Caco-2 (cell line): ENCODE data around the gene EPHB3. TPM values are rescaled to one million over a fixed set of nuclear protein-coding genes. Genes with fewer than 3 reads are reported as not detected.
"Not testable (repeated sequence)": the region's sequence is repeated elsewhere in the genome, so short reads cannot be mapped to it uniquely, and the experiment has no call there.

Experiments
- BruUV-seq: library from RNA; stranded (reverse); fragments of 400-500 nt; replicated peaks from 2 replicates; lab custom pipeline; 2021; lab: Mats Ljungman, UMichigan
- CTCF ChIA-PET: fragments of 300-600 bp; sonication (Branson Sonifier 250); formaldehyde crosslinking; loops from one replicate; lab custom pipeline; 2022; ENCODE audit warnings: antibody characterized with exemption; lab: Charles Lee
- POLR2A ChIA-PET: fragments of 300-600 bp; sonication (Branson Sonifier 250); formaldehyde crosslinking; loops from one replicate; lab custom pipeline; 2022; ENCODE audit warnings: antibody characterized with exemption; lab: Charles Lee
- DNase-seq, 2 experiments: peaks; one replicate each; pipeline versions ENCODE4 v3.0.0 to v3.0.0-alpha.2; 2020 to 2022
- H3K27me3 ChIP-seq: replicated peaks from 2 replicates; pipeline ENCODE4 v1.6.0; 2011; ENCODE audit warnings: low read length; ENCODE audit not compliant: control insufficient read depth, insufficient read depth
- H3K36me3 ChIP-seq: 2 replicates; pipeline ENCODE4 v1.5.1; 2011; ENCODE audit warnings: low read length; ENCODE audit not compliant: control insufficient read depth, insufficient read depth
- H3K4me1 ChIP-seq: fragments of 250-450 bp; sonication (Bioruptor Pico); 2 replicates; pipeline ENCODE4 v1.5.1; 2020; ENCODE audit warnings: mild to moderate bottlenecking
- H3K4me3 ChIP-seq: 2 replicates; pipeline ENCODE4 v1.5.1; 2011; ENCODE audit warnings: low read depth, mild to moderate bottlenecking, control low read depth, low read length
- H3K9me3 ChIP-seq: fragments of 250-450 bp; sonication (Bioruptor Pico); 2 replicates; pipeline ENCODE4 v1.5.1; 2020; ENCODE audit warnings: mild to moderate bottlenecking, moderate library complexity
- H3K27ac Mint-ChIP-seq: one replicate; pipeline ENCODE4 v1.8.0; 2022; ENCODE audit warnings: mixed read lengths; ENCODE audit not compliant: unreplicated experiment
- H3K27me3 Mint-ChIP-seq: one replicate; pipeline ENCODE4 v1.8.0; 2022; ENCODE audit warnings: mixed read lengths; ENCODE audit not compliant: insufficient read depth, unreplicated experiment
- H3K36me3 Mint-ChIP-seq: one replicate; pipeline ENCODE4 v1.8.0; 2022; ENCODE audit warnings: mild to moderate bottlenecking, mixed read lengths; ENCODE audit not compliant: insufficient read depth, unreplicated experiment
- H3K4me1 Mint-ChIP-seq: one replicate; pipeline ENCODE4 v1.8.0; 2022; ENCODE audit warnings: low read depth, mixed read lengths; ENCODE audit not compliant: unreplicated experiment
- H3K4me3 Mint-ChIP-seq: one replicate; pipeline ENCODE4 v1.8.0; 2022; ENCODE audit warnings: mild to moderate bottlenecking, moderate library complexity, mixed read lengths; ENCODE audit not compliant: unreplicated experiment
- H3K9me3 Mint-ChIP-seq: one replicate; pipeline ENCODE4 v1.8.0; 2022; ENCODE audit warnings: mixed read lengths; ENCODE audit not compliant: unreplicated experiment
- CTCF ChIP-seq, 2 experiments: fragments of 200-600 bp in 1 of 2; IDR thresholded peaks; 1 replicate in 1 of 2; 2 replicates in 1 of 2; pipeline versions ENCODE4 v1.5.1 to v1.8.0; 2011 to 2022; ENCODE audit warnings: antibody characterized with exemption in 1 of 2, control low read depth in 1 of 2, inconsistent platforms in 1 of 2, low read depth in 1 of 2, low read length in 1 of 2, mild to moderate bottlenecking in 1 of 2, moderate library complexity in 1 of 2; ENCODE audit not compliant: insufficient read depth in 1 of 2, severe bottlenecking in 1 of 2, unreplicated experiment in 1 of 2
- intact Hi-C: fragments of 100-400 bp; cut with micrococcal nuclease; formaldehyde crosslinking; loops from one replicate; pipeline ENCODE4 v1.10.0; 2022; ENCODE audit not compliant: unreplicated experiment
- total RNA-seq: library from RNA; stranded (reverse); gene quantifications from 2 replicates; pipeline ENCODE4 v1.2.3, GENCODE V29; 2022

EPHB3 gene
- total RNA-seq, 1 experiment from 2014 or later: 5.6 TPM

DNA sequence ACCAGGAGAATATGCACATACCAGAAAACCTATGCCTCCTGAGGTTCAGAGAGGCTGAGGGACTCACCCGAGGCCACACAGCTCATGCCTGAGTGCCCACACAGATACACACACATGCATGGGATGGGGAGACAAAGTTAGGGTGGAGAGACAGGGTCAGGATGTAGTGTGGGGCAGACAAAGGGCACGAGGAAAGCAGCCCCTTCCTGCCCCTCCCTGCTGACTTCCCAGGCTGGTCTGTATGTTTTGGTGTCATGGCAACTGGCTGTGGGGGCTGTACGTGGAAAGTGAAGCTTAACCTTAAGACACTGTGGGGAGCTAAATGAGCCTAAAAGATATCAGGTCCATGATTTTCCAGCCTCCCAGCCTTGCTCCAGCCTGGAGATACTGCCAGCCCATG lies 57.8 kb downstream of the EPHB3 start:
- Histone ChIP-seq H3K36me3 (no peaks in the 10 kb centered on the region), H3K4me3 (no peak overlapping the region), H3K4me1 (no peaks in the 10 kb centered on the region), H3K27me3 (no peaks in the 10 kb centered on the region), H3K9me3 (no peaks in the 10 kb centered on the region)
- no peak for DNase-seq
- POLR2A ChIA-PET: no interaction called here
- Mint-ChIP-seq H3K27me3 (peaks cover 3% of the 10 kb centered on the region), H3K27ac (no peak overlapping the region), H3K9me3 (no peaks in the 10 kb centered on the region), H3K36me3 (no peaks in the 10 kb centered on the region), H3K4me3 (no peak overlapping the region), H3K4me1 (no peaks in the 10 kb centered on the region)
- no peak for TF ChIP-seq CTCF (IDR thresholded peaks at IDR 0.05; ENCODE audit: insufficient read depth in 1 of 2, low read depth in 1 of 2, low read length in 1 of 2, severe bottlenecking in 1 of 2, unreplicated experiment in 1 of 2)
- intact Hi-C loops: no loop called here
- CTCF ChIA-PET: no interaction called here
- no TSS peak for BruUV-seq

- Mint-ChIP-seq H3K4me3 (no peak overlapping the region), H3K9me3 (no peaks in the 10 kb centered on the region), H3K27me3 (peaks cover 3% of the 10 kb centered on the region), H3K36me3 (no peaks in the 10 kb centered on the region), H3K4me1 (no peaks in the 10 kb centered on the region), H3K27ac (no peak overlapping the region)
- ChIA-PET POLR2A (no interaction called here), CTCF (no interaction called here)
- no TSS peak for BruUV-seq
- no peak overlapping the region for H3K4me3 ChIP-seq
- H3K4me1 ChIP-seq: no peaks in the 10 kb centered on the region
- intact Hi-C loops: no loop called here
- no peak for TF ChIP-seq CTCF (IDR thresholded peaks at IDR 0.05; ENCODE audit: insufficient read depth in 1 of 2, low read depth in 1 of 2, low read length in 1 of 2, severe bottlenecking in 1 of 2, unreplicated experiment in 1 of 2)
- no peak for DNase-seq
- H3K36me3 ChIP-seq: no peaks in the 10 kb centered on the region
- H3K27me3 ChIP-seq: no peaks in the 10 kb centered on the region
- no peaks in the 10 kb centered on the region for H3K9me3 ChIP-seq
These were observed 58.3 kb downstream of the EPHB3 start for GRCh38 chr3:184619787-184620430.

- Histone ChIP-seq H3K4me1 (no peaks in the 10 kb centered on the region), H3K27me3 (no peaks in the 10 kb centered on the region), H3K36me3 (no peaks in the 10 kb centered on the region), H3K4me3 (no peak overlapping the region), H3K9me3 (no peaks in the 10 kb centered on the region)
- Mint-ChIP-seq H3K27ac (no peak overlapping the region), H3K4me3 (no peak overlapping the region), H3K27me3 (peaks cover 3% of the 10 kb centered on the region), H3K36me3 (no peaks in the 10 kb centered on the region), H3K9me3 (no peaks in the 10 kb centered on the region), H3K4me1 (no peaks in the 10 kb centered on the region)
- intact Hi-C loops: no loop called here
- TF ChIP-seq CTCF (IDR thresholded peaks at IDR 0.05; ENCODE audit: insufficient read depth in 1 of 2, low read depth in 1 of 2, low read length in 1 of 2, severe bottlenecking in 1 of 2, unreplicated experiment in 1 of 2): no peak
- BruUV-seq: no TSS peak
- DNase-seq: no peak
- CTCF ChIA-PET: no interaction called here
- POLR2A ChIA-PET: no interaction called here
These were observed 59.0 kb downstream of the EPHB3 start for GRCh38 chr3:184620475-184621119.

- H3K9me3 Mint-ChIP-seq, POLR2A ChIA-PET, H3K4me3 Mint-ChIP-seq, intact Hi-C loops, CTCF ChIA-PET, H3K9me3 ChIP-seq, H3K36me3 ChIP-seq, DNase-seq, H3K4me1 ChIP-seq, H3K27me3 Mint-ChIP-seq, BruUV-seq, H3K36me3 Mint-ChIP-seq, H3K27me3 ChIP-seq, H3K4me3 ChIP-seq, H3K4me1 Mint-ChIP-seq, H3K27ac Mint-ChIP-seq: not testable (repeated sequence)
These were observed 60.6 kb downstream of the EPHB3 start for GRCh38 chr3:184622156-184622555.
